ENCODE results near the gene PIGS.

- TF ChIP-seq POLR2AphosphoS5 (IDR thresholded peaks at IDR 0.05; ENCODE audit: control insufficient read depth, insufficient read depth, low read depth, low read length), result no peak
- TF ChIP-seq, protein P1, sequence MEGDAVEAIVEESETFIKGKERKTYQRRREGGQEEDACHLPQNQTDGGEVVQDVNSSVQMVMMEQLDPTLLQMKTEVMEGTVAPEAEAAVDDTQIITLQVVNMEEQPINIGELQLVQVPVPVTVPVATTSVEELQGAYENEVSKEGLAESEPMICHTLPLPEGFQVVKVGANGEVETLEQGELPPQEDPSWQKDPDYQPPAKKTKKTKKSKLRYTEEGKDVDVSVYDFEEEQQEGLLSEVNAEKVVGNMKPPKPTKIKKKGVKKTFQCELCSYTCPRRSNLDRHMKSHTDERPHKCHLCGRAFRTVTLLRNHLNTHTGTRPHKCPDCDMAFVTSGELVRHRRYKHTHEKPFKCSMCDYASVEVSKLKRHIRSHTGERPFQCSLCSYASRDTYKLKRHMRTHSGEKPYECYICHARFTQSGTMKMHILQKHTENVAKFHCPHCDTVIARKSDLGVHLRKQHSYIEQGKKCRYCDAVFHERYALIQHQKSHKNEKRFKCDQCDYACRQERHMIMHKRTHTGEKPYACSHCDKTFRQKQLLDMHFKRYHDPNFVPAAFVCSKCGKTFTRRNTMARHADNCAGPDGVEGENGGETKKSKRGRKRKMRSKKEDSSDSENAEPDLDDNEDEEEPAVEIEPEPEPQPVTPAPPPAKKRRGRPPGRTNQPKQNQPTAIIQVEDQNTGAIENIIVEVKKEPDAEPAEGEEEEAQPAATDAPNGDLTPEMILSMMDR (IDR thresholded peaks at IDR 0.05 in 2 of 3, conservative IDR thresholded peaks at IDR 0.05 in 1 of 3; ENCODE audit: insufficient read depth in 2 of 3, low read depth in 1 of 3, low read length in 3 of 3), result no peak
- TF ChIP-seq SP2 (IDR thresholded peaks at IDR 0.05; ENCODE audit: extremely low read depth, low read depth, low read length, poor library complexity, severe bottlenecking), result no peak
- no peak for TF ChIP-seq ARHGAP35 (IDR thresholded peaks at IDR 0.05; ENCODE audit: partially characterized antibody)
These were observed 31.1 kb downstream of the PIGS start for GRCh38 chr17:28540231-28540630.
